Thyroid gland (tissue), 4 donors: Measurements from ENCODE around the gene PLEKHM3.

Experiments
- POLR2A ChIP-seq, 2 donors: fragments of 450-650 bp; IDR thresholded peaks; one replicate each; pipeline ENCODE4 v1.6.1; 2017; ENCODE audit warnings: antibody characterized with exemption in 2 of 2, mild to moderate bottlenecking in 2 of 2, moderate library complexity in 1 of 2
- TF ChIP-seq, protein P1 (sequence below), 6 experiments: fragments of 200-600 bp in 3 of 6; fragments of 450-650 bp in 3 of 6; sonication (generic) in 3 of 6; IDR thresholded peaks; one replicate each; pipeline ENCODE4 v1.5.1; 2016 to 2019; ENCODE audit warnings: antibody characterized with exemption in 6 of 6, mild to moderate bottlenecking in 2 of 6, inconsistent platforms in 1 of 6, moderate library complexity in 1 of 6

DNA sequence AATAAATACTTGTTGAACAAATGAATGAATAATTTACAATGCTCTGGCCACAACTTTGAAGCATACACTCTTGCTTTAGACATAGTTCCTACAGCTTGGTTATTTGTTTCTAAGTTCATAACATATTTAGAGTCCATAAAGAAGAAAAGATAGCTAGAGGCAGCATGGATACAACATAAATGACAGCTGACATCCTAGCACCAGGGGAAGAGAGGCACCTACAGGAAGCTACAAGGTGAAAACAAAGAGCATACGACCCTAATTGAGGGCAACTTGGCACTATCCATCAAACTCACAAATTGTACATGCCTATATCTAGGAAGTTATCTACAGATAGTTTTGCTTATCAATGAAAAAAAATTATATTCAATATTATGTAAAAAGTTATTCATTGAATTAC, 88.9 kb downstream of the PLEKHM3 start:
- TF ChIP-seq, protein P1, sequence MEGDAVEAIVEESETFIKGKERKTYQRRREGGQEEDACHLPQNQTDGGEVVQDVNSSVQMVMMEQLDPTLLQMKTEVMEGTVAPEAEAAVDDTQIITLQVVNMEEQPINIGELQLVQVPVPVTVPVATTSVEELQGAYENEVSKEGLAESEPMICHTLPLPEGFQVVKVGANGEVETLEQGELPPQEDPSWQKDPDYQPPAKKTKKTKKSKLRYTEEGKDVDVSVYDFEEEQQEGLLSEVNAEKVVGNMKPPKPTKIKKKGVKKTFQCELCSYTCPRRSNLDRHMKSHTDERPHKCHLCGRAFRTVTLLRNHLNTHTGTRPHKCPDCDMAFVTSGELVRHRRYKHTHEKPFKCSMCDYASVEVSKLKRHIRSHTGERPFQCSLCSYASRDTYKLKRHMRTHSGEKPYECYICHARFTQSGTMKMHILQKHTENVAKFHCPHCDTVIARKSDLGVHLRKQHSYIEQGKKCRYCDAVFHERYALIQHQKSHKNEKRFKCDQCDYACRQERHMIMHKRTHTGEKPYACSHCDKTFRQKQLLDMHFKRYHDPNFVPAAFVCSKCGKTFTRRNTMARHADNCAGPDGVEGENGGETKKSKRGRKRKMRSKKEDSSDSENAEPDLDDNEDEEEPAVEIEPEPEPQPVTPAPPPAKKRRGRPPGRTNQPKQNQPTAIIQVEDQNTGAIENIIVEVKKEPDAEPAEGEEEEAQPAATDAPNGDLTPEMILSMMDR (IDR thresholded peaks at IDR 0.05), result no peak
- no peak for TF ChIP-seq POLR2A (IDR thresholded peaks at IDR 0.05)
